RWPE2 (cell line): Measurements from ENCODE around the gene PCYT1A.

Experiments
- ATAC-seq: fragments of 200-7000 bp; cut with Tn5 transposase; 3 replicates; pipeline ENCODE4 v1.9.1; 2021; ENCODE audit warnings: low read depth
- DNase-seq: peaks from one replicate; pipeline ENCODE4 v3.0.0-alpha.2; 2020; ENCODE audit warnings: low spot score
- H3K27ac ChIP-seq: fragments of 450-650 bp; 2 replicates; pipeline ENCODE4 v1.5.1; 2017; ENCODE audit warnings: mild to moderate bottlenecking; ENCODE audit not compliant: poor library complexity, severe bottlenecking
- H3K27me3 ChIP-seq: fragments of 250-450 bp; sonication (Bioruptor Pico); 2 replicates; pipeline ENCODE4 v1.5.1; 2021; ENCODE audit warnings: mild to moderate bottlenecking, moderate library complexity; ENCODE audit not compliant: insufficient read depth, poor library complexity, severe bottlenecking
- H3K36me3 ChIP-seq: fragments of 250-450 bp; sonication (Bioruptor Pico); 2 replicates; pipeline ENCODE4 v1.5.1; 2020; ENCODE audit warnings: low read depth, mild to moderate bottlenecking, moderate library complexity
- H3K4me1 ChIP-seq: fragments of 250-450 bp; sonication (Bioruptor Pico); 2 replicates; pipeline ENCODE4 v1.5.1; 2021; ENCODE audit warnings: mild to moderate bottlenecking, moderate library complexity; ENCODE audit not compliant: insufficient read depth, poor library complexity, severe bottlenecking
- H3K4me3 ChIP-seq: fragments of 250-450 bp; sonication (Bioruptor Pico); 2 replicates; pipeline ENCODE4 v1.5.1; 2021; ENCODE audit warnings: mild to moderate bottlenecking, moderate library complexity; ENCODE audit not compliant: severe bottlenecking
- H3K9me3 ChIP-seq: fragments of 250-450 bp; sonication (Bioruptor Pico); 2 replicates; pipeline ENCODE4 v1.5.1; 2021; ENCODE audit warnings: mild to moderate bottlenecking, moderate library complexity; ENCODE audit not compliant: severe bottlenecking
- CTCF ChIP-seq: fragments of 450-650 bp; IDR thresholded peaks from one replicate; pipeline ENCODE4 v1.5.1; 2017; ENCODE audit warnings: mild to moderate bottlenecking, moderate library complexity; ENCODE audit not compliant: poor library complexity, severe bottlenecking

Gene PCYT1A

GRCh38 chr3:196180346-196180745, 107.2 kb downstream of the PCYT1A start:
- H3K4me1 ChIP-seq: peaks cover 6% of the 10 kb centered on the region
- ATAC-seq (no peak), DNase-seq (no peak)
- H3K9me3 ChIP-seq: no peaks in the 10 kb centered on the region
- no peak overlapping the region for H3K4me3 ChIP-seq
- H3K27ac ChIP-seq: no peak overlapping the region
- no peak for TF ChIP-seq CTCF
- H3K36me3 ChIP-seq: no peaks in the 10 kb centered on the region
- no peaks in the 10 kb centered on the region for H3K27me3 ChIP-seq
